Brain microvascular endothelial cell (primary cell): ENCODE data around the gene ADARB1.

Experiments
- DNase-seq: peaks from one replicate; pipeline ENCODE4 v3.0.0-alpha.2; 2020
- H3K27ac ChIP-seq: fragments of 250-450 bp; sonication (Bioruptor Pico); 2 replicates; pipeline ENCODE4 v1.5.1; 2020; ENCODE audit warnings: mild to moderate bottlenecking, moderate library complexity
- H3K27me3 ChIP-seq: fragments of 250-450 bp; sonication (Bioruptor Pico); replicated peaks from 2 replicates; pipeline ENCODE4 v1.5.1; 2020; ENCODE audit warnings: mild to moderate bottlenecking
- H3K36me3 ChIP-seq: fragments of 250-450 bp; sonication (Bioruptor Pico); replicated peaks from 2 replicates; pipeline ENCODE4 v1.5.1; 2020; ENCODE audit warnings: mild to moderate bottlenecking
- H3K4me3 ChIP-seq: 2 replicates; pipeline ENCODE4 v1.5.1; 2011; ENCODE audit warnings: low read depth, mild to moderate bottlenecking, control low read depth, low read length, moderate library complexity
- CTCF ChIP-seq: IDR thresholded peaks from 2 replicates; pipeline ENCODE4 v1.5.1; 2011; ENCODE audit warnings: low read depth, mild to moderate bottlenecking, moderate library complexity, low read length, control low read depth, inconsistent platforms; ENCODE audit errors: missing control alignments
- in situ Hi-C: cut with HindIII; loops from 2 replicates; pipeline ENCODE4 v1.10.0; 2017; ENCODE audit warnings: low sequenced_read_pairs, low pct_ligation_motif_present

Gene ADARB1

GRCh38 chr21:45256912-45257672, 182.7 kb downstream of the ADARB1 start:
- DNase-seq = no peak
- Histone ChIP-seq H3K27ac (no peak overlapping the region), H3K36me3 (no peaks in the 10 kb centered on the region), H3K4me3 (no peak overlapping the region), H3K27me3 (peaks cover 8% of the 10 kb centered on the region)
- in situ Hi-C loops = no loop called here
- no peak for TF ChIP-seq CTCF

DNA sequence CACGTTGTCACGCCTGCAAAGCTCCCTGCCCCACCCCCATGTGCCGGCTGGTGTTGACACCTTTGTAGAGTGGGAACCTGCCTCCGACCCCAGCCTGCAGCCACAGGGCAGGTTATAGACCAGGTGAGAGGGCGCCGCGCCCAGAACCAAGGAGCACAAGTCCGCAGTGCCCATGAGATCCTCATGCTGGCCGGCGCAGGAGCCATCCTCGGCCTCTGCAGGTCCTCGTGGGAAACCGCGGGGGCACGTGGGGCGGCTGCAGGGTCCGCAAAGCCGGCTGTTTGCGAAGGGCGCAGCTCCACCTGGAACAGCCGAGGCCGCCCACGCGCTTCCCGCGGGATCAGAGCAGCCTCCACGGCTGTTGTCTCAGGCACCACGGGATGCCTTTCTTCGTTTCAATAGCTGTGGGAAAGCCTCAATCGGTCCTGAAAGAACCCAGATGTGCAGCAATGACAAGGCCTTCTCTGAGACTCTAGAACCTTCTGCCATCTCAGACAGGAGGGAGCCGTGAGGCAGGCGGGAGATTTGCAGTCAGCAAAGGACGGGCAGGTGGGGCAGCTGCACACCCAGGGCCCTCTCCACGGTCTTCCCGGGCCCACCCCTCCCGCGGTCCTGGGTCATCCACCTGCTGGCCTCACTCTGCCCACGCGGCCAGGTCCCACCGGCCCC, 183.4 kb downstream of the ADARB1 start:
- no peaks in the 10 kb centered on the region for H3K36me3 ChIP-seq
- H3K27ac ChIP-seq = no peak overlapping the region
- H3K4me3 ChIP-seq = no peak overlapping the region
- DNase-seq = no peak
- H3K27me3 ChIP-seq = peaks cover 8% of the 10 kb centered on the region
- in situ Hi-C loops = no loop called here
- no peak for TF ChIP-seq CTCF

GRCh38 chr21:45258466-45258865, 184.1 kb downstream of the ADARB1 start:
- no peak for DNase-seq
- in situ Hi-C loops = no loop called here
- Histone ChIP-seq H3K27ac (no peak overlapping the region), H3K4me3 (no peak overlapping the region), H3K36me3 (peaks cover 6% of the 10 kb centered on the region), H3K27me3 (peaks cover 8% of the 10 kb centered on the region)
- TF ChIP-seq CTCF = no peak

DNA sequence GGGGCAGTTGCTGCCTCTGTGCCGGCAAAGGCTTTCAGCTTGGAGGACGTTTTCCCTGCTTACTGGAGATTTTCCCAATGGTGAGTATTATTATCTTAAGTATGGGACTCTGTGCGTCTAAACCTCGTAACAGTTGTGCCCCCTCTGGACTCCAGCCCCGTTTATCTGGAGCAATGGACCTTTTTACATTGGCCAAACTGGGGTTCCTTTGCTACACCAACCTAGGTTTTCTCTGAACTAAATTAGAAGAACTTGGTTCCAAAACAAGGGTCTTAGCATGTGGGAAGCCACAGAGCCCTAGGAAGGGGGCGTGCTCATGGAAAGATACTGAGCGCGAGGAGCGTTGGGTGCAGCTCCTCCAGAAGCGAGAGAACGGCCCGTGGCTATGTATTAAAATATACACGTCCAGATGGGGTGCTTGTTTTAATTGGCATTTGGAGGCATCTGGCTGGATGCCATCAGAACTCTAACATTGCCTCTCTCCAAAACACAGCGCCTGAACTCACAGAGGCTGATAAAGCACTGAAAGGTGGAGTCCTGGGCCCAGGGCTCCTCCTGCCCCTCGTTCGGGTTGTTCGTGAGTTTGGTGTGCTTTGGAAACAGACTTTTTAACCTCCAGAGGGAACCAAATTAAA, 184.9 kb downstream of the ADARB1 start:
- Histone ChIP-seq H3K27me3 (peaks cover 8% of the 10 kb centered on the region), H3K27ac (no peak overlapping the region), H3K4me3 (no peak overlapping the region), H3K36me3 (peaks cover 14% of the 10 kb centered on the region)
- in situ Hi-C loops = no loop called here
- no peak for TF ChIP-seq CTCF
- no peak for DNase-seq

DNA sequence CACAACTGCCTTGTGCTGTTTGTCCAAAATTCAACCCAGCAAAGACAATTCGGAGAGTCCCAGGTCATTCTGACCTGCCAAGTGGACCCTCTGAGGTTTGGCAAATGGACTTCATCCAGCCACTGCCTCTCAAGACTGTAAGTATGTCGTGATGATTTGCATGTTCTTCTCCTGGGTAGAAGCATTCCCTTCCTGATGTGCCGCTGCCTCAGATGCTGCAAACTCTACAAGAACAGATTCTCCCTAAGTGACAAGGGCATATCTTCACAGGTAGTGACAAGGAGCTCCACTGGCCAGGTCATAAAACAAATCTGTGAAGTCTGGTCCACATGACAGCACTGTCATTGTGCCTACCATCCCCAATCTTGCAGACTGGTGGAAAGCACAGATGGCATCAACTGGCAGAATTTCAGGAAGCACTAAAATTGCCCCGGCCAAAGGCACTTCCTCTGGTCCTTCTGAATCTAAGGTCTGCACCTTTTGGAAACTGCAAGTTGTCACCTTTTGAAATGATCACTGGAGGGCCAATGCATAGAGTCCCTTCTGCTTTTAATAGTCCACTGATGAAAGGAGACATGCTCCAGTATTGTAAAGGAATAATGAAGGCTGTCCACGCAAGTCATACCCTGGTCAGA, 185.9 kb downstream of the ADARB1 start:
- DNase-seq = no peak
- TF ChIP-seq CTCF = no peak
- Histone ChIP-seq H3K27ac (no peak overlapping the region), H3K27me3 (peaks cover 8% of the 10 kb centered on the region), H3K4me3 (no peak overlapping the region), H3K36me3 (peaks cover 21% of the 10 kb centered on the region)
- in situ Hi-C loops = no loop called here
